ENCODE results near the gene PSMD5.
A peak's percentile ranks its signal among the peaks of the same experiment; 100 is the strongest.
"Not testable (repeated sequence)": the region's sequence is repeated elsewhere in the genome, so short reads cannot be mapped to it uniquely, and the experiment has no call there.

The PSMD5 gene

GRCh38 chr9:120854596-120855327 lies 12.0 kb upstream of the PSMD5 start:
- FAIRE-seq: no peak

GRCh38 chr9:120853198-120853597 lies 10.5 kb upstream of the PSMD5 start:
- no peak for FAIRE-seq

- no peak for FAIRE-seq
Observed at GRCh38 chr9:120852240-120853010, 9.7 kb upstream of the PSMD5 start.

- FAIRE-seq: no peak
Observed at GRCh38 chr9:120851449-120851848, 8.7 kb upstream of the PSMD5 start.

GRCh38 chr9:120850315-120850714 lies 7.6 kb upstream of the PSMD5 start:
- FAIRE-seq: no peak

- FAIRE-seq: no peak
Observed at GRCh38 chr9:120846906-120847305, 4.2 kb upstream of the PSMD5 start.

- FAIRE-seq: no peak
Observed at GRCh38 chr9:120846251-120846889, 3.6 kb upstream of the PSMD5 start.

- no peak for FAIRE-seq
Observed at GRCh38 chr9:120845255-120845654, 2.5 kb upstream of the PSMD5 start.

GRCh38 chr9:120841930-120842684 lies 615 bp downstream of the PSMD5 start:
- FAIRE-seq: no peak

GRCh38 chr9:120839146-120839545 lies 3.6 kb downstream of the PSMD5 start:
- no peak for FAIRE-seq

GRCh38 chr9:120837921-120838320 lies 4.8 kb downstream of the PSMD5 start:
- no peak for FAIRE-seq

- FAIRE-seq: no peak
Observed at GRCh38 chr9:120833325-120833724, 9.4 kb downstream of the PSMD5 start.

GRCh38 chr9:120832807-120833206 lies 9.9 kb downstream of the PSMD5 start:
- FAIRE-seq: no peak

GRCh38 chr9:120830865-120831264 lies 11.9 kb downstream of the PSMD5 start:
- FAIRE-seq: no peak

GRCh38 chr9:120830151-120830550 lies 12.6 kb downstream of the PSMD5 start:
- no peak for FAIRE-seq

GRCh38 chr9:120829650-120830049 lies 13.1 kb downstream of the PSMD5 start:
- no peak for FAIRE-seq

- FAIRE-seq: no peak
Observed at GRCh38 chr9:120820095-120820494, 22.6 kb downstream of the PSMD5 start.

GRCh38 chr9:120818595-120818994 lies 24.1 kb downstream of the PSMD5 start:
- no peak for FAIRE-seq

- no peak for FAIRE-seq
Observed at GRCh38 chr9:120815075-120815474, 27.6 kb downstream of the PSMD5 start.

GRCh38 chr9:120808931-120809330 lies 33.8 kb downstream of the PSMD5 start:
- no peak for FAIRE-seq

GRCh38 chr9:120807607-120808379 lies 34.9 kb downstream of the PSMD5 start:
- FAIRE-seq: peak; percentile 11

- not testable (repeated sequence) for FAIRE-seq
Observed at GRCh38 chr9:120804784-120805363, 37.8 kb downstream of the PSMD5 start.

Data from G401.6 (cell line).